CD4-positive, alpha-beta T cell treated with Interleukin-4 for 4 hours (primary cell): ENCODE data around the gene OR51B4.

Experiments used
- DNase-seq: peaks from one replicate; pipeline ENCODE4 v3.0.0-alpha.2; 2020

The OR51B4 gene

DNA sequence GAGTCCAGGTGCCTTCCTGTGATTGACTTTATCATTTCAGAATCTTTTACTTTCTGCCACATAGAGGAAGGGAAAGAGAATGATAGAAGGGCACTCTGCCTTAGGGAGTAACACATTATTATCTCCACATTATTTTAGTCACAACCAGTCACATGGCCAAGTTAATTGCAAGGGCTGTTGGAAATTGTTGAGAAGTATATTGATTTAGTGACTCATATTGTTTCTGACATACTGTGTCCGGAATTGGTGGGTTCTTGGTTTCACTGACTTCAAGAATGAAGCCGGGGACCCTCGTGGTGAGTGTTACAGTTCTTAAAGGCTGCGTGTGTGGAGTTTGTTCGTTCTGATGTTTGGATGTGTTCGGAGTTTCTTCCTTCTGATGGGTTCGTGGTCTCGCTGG lies 8.7 kb downstream of the OR51B4 start:
- DNase-seq: no peak

DNA sequence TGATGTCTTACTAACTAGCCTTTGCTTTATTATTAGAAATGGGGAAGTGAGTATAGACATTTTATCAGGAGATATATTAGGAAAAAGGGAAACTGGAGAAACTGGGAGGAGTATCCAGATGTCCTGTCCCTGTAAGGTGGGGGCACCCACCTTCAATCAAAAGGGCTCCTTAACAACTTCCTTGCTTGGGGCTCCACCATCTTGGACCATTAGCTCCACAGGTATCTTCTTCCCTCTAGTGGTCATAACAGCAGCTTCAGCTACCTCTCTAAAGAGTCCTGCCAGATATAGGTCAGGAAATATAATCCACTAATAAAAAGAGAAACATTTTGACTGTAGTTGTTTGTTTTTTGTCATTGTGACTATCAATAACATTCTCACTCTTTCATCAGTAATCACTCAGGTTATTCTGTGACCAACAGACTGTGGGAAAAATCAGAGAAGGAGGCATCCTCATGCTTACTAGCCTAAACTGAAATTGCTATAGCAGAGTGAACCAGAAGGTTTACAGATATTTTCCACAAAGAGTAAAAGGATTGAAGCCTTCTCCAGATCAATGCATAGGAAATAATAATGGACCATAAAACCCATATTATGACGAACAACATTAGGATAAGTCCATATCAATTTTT lies 10.4 kb downstream of the OR51B4 start:
- DNase-seq: no peak

DNA sequence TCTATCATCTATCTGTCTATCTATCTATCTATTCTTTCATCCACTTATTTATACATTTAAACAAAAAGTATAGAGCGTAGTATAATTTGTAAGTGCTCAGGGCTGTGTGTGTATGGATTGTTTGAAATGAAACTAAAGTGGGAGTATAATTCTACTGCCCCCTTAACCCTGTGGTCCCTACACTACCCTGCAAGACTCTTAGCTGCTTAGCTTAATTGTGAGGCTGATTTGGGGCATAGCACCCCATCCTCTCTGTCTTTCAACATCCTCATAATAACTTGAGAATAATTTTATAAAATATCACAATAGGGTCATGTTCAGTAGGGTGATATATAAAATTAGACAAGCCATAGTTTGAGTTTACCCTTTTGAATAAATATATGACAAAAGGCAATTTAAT lies 11.6 kb downstream of the OR51B4 start:
- DNase-seq: no peak

DNA sequence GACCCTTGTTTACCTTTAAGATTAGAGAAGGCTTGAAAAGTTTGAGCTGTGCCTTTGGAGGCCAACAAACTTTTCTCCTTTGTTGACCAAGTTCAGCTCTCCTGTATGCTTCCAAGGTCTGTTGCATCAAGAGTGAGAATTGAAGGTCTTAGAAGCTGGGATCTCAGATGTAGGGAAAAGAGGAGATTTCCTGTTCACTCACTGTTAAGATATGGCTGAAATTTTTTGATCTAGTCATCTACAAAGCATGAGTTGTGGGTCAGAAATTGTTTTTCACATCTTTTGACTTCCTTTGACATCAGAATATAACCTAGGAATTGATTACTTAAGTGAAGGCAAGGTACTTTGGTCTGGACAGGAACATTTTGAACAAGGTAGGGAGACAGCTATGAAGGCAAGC lies 12.1 kb downstream of the OR51B4 start:
- no peak for DNase-seq

DNA sequence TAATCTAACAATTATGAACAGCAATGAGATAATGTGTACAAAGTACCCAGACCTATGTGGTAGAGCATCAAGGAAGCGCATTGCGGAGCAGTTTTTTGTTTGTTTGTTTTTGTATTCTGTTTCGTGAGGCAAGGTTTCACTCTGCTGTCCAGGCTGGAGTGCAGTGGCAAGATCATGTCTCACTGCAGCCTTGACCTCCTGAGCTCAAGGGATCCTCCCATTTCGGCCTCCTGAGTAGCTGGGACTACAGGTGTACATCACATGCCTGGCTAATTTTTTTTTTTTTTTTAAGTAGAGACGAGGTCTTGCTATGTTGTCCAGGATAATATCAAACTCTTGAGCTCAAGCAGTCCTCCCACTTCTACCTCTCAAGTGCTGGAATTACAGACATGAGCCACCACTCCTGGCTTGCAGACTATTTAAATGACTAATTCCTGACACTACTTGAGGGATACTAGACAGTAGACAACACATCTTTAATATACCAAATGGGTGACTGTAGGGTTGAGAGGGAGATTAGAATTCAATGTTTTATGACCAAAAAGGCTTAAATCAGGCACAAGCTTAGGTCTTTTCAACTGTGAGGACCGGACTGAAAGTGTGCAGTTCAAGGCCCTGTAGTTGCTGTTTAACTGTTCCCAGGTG lies 12.7 kb downstream of the OR51B4 start:
- no peak for DNase-seq

DNA sequence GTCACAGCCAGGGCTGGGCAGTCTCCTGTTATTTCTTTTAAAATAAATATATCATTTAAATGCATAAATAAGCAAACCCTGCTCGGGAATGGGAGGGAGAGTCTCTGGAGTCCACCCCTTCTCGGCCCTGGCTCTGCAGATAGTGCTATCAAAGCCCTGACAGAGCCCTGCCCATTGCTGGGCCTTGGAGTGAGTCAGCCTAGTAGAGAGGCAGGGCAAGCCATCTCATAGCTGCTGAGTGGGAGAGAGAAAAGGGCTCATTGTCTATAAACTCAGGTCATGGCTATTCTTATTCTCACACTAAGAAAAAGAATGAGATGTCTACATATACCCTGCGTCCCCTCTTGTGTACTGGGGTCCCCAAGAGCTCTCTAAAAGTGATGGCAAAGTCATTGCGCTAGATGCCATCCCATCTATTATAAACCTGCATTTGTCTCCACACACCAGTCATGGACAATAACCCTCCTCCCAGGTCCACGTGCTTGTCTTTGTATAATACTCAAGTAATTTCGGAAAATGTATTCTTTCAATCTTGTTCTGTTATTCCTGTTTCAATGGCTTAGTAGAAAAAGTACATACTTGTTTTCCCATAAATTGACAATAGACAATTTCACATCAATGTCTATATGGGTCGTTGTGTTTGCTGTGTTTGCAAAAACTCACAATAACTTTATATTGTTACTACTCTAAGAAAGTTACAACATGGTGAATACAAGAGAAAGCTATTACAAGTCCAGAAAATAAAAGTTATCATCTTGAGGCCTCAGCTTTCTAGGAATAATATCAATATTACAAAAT lies 13.4 kb downstream of the OR51B4 start:
- DNase-seq: no peak

DNA sequence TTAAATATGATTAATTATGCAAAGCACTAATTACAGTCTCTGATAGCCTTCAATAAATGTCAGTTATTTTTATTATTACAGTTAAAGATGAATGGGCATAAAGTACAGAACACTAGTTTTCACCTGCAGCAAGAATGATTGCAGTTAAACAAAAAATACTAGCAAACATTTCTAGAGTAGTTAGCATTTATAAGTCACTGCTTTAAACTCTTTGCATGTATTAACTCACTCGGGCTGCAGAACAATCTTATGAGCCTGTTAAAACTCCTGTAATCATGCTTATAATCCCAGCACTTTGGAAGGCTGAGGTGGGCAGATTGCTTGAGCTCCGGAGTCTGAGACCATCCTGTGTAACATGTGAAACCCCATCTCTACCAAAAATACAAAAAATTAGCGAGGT lies 14.8 kb downstream of the OR51B4 start:
- DNase-seq: no peak

DNA sequence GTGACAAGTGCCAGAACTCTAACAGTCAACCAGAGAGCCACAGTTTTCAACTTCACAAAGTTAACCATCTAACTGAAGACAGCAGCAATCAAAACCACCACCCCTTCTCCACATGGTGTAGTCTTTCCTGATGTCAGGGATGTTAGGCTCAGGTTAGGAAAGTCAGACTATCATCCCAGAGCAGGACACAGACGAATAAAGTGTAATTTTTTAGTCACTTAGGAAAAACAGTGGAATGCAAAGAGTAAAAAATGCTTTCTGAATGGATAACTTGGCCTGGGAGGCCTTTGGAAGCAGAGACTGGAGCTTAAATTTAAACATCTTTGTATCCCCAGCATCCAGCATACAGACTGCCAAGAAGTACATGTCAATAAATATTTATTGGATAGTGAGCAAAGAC lies 15.4 kb downstream of the OR51B4 start:
- no peak for DNase-seq

DNA sequence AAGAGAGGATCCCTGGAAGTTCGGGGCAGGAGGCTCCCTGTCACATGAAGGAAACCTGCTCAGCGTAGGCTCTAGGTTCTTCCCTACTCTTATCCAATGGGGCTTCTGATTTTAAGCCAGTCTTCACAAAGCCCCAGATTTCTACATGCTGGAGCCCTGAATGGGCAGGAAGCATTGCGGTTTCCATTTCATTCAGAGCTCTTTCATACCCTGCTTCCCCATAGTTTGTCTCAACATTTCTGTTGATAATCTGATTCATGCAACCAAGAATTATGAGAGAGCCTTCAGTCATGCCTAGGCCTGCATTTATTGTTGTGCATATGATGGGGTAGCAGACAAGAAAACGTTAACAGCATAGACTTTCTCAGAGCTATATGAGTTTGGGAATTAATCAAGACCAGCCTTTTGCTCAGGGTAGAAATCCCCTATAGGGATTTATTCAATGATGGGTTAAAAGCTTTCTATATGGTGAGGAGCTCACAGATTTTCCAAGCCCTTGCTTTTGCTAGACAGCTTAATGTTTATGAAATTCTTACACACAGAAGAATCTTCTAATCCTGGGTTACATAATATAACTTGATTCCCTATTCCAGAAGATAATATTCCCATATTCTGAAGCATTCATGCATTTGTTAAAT lies 15.9 kb downstream of the OR51B4 start:
- no peak for DNase-seq

DNA sequence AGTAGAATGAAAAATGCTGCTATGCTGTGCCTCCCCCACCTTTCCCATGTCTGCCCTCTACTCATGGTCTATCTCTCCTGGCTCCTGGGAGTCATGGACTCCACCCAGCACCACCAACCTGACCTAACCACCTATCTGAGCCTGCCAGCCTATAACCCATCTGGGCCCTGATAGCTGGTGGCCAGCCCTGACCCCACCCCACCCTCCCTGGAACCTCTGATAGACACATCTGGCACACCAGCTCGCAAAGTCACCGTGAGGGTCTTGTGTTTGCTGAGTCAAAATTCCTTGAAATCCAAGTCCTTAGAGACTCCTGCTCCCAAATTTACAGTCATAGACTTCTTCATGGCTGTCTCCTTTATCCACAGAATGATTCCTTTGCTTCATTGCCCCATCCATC lies 17.1 kb downstream of the OR51B4 start:
- no peak for DNase-seq

DNA sequence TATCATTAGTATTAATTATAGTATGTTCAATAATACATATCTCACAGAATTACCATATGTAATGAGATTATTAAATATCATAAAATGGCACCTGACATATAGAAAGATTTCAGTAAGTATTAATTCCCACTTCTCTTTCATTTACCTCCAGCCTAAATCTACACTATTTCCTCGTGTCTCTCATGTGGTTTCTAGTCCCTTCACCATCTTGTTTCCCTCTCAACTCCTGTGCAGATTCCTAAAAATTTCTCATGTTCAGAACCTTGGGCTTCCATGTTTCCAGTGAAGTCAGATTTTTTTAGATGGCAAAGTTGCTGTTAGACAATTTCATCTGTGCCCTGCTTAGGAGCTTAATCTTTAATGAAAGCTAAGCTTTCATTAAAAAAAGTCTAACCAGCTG lies 17.9 kb downstream of the OR51B4 start:
- no peak for DNase-seq

DNA sequence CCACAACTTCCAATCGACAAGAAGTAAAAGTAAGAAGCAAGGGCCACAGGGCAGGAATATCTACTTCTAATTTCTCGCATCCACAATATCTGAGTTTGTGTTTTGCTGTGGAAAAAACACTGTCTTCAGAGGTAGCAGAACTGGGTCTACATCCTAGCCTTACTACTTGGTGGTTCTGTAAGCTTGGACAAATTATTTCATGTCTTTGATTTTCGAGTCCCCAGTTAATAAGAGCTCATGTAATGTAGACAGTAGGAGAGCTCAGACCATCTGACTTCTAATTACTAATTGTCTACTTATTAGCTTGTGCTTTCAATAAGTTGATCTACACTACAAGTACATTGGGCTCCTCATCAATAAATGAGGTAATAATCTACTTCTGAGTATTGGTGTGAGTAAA lies 18.7 kb downstream of the OR51B4 start:
- no peak for DNase-seq

DNA sequence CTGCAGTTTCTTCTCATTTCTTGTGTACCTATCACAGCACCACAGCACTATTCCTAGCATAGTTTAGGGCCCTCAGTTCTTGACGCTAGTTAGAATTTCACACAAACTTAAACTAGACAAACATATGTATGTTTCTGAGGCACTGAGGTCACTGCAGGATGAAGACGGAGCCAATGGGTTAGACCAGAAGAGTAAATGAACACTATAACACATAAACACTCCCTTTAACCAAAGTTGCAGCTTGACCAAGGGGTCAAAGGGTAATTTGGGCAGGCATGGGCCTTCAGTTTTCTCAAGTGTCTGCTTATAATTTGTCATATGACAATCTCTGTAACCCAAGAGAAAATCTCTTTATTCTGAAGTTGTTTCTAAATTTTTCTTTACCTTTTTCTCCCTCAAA lies 19.1 kb downstream of the OR51B4 start:
- DNase-seq: no peak

DNA sequence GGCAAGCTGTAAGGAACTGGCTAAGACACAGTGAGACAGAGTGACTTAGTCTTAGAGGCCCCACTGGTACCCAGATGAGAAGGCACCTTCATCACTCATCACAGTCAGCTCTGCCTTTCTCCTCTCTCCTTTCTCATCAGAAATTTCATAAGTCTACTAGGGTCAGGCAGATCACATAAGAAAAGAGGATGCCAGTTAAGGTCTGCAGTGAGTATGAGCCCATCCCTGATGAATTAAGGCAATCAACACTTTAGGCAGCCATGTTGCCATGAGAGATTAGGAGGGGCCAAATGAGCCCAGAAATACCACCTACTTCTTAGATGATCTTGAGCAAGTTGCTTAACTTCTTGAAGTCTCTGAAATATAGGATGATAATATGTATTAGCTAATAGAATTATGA lies 20.1 kb downstream of the OR51B4 start:
- no peak for DNase-seq

DNA sequence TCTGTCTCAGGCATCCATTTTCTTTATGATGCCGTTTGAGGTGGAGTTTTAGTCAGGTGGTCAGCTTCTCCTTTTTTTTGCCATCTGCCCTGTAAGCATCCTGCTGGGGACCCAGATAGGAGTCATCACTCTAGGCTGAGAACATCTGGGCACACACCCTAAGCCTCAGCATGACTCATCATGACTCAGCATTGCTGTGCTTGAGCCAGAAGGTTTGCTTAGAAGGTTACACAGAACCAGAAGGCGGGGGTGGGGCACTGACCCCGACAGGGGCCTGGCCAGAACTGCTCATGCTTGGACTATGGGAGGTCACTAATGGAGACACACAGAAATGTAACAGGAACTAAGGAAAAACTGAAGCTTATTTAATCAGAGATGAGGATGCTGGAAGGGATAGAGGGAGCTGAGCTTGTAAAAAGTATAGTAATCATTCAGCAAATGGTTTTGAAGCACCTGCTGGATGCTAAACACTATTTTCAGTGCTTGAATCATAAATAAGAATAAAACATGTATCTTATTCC lies 21.1 kb downstream of the OR51B4 start:
- DNase-seq: no peak

DNA sequence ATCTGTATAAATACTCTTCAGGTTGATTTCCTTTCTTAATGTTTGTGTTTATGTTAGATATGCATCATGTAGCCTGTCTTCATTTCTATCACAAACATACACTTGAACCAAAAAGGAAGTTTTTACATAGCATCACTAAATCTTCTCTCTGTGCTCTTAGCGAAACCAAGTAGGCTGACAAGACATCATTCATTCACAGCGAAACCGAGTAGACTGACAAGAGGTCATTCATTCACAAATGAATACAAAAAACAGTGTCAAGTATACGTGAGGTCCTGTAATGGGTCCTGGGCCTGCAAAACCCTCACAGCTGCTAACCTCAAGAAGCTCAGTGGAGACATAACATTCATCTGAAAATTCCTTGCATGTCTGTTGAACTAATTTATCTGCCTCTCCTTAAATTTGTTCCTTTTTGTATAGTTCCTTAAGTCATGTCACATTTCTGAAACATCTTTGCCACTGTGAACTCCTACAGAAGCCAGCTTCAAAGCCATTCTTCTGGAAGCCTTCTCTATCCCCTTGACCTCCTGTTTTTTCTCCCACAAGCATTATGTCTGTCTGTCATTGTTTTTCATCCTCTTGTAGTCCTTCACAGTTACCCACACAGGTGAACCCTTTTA lies 22.2 kb downstream of the OR51B4 start:
- no peak for DNase-seq

DNA sequence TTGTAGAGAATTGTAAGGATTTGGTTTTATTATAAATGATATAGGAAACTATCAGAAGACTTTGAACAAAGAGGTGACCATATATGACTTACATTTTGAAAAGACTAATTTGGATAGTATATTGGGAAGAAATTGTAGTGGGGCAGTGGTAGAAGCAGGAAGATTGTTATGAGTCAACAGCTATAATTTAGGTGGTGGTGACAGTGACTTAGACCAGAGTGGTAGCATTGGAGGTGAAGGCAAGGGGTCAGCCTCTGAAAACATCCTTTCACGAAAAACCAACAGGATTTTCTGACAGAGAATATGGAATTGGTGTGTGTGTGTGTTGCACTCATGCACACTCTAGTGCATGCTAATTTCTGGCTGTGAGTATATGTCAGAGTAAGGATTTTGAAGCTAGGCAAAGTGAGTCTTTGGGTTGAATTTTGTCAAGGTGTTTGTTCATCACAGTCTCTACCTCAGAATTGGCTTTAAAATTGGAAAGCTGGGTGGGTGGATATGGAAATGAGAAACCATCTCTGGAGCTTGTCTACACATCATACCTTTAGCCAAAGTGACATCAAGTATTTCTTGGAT lies 23.9 kb downstream of the OR51B4 start:
- no peak for DNase-seq

DNA sequence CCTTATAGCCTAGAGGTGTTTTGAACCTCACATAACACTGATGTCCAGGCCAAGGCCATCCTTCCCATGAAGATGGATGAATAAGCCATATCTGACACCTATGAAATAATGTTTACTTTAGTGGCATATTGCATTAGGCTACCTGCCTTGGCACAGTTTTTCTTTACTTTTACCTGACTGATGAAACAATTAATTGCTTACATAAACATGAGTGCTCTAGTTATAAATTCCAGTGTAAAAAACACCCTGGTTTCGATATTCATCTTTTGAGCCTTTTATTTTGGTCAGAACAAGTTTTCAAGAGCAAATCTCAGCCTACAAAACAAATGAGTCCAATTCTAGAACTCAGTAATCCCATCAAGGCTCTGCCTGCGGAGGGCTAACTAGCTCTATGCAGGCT lies 25.0 kb downstream of the OR51B4 start:
- DNase-seq: no peak

DNA sequence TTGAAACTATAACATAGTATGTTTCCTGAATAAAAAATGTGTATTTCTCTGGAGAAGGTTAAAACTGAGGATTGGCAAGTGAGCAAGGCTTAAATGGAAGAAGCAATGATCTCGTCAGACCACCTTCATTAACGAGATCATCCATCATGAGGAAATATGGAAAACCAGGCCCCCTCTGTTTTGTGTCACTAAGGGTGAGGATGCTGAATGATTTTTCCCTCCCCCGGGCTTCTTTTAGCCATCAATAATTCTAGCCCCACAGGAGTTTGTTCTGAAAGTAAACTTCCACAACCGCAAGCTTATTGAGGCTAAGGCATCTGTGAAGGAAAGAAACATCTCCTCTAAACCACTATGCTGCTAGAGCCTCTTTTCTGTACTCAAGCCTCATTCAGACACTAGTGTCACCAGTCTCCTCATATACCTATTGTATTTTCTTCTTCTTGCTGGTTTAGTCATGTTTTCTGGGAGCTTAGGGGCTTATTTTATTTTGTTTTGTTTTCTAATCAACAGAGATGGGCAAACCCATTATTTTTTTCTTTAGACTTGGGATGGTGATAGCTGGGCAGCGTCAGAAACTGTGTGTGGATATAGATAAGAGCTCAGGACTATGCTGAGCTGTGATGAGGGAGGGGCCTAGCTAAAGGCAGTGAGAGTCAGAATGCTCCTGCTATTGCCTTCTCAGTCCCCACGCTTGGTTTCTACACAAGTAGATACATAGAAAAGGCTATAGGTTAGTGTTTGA lies 26.2 kb downstream of the OR51B4 start:
- no peak for DNase-seq

DNA sequence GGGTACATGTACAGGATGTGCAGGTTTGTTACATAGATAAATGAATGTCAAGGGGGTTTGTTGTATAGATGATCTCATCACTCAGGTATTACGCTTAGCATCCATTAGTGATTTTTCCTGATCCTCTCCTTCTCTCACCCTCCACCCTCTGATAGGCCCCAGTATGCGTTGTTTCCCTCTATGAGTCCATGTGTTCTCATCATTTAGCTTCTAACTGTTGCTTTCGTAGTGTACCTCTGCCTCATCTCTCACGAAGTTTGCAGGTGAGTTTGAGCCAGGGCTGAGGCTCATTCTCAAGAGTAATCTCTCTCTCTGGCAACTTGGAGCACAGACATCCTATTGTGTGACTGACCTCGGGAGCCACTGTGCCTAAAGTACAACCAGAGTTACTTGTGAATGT lies 27.4 kb downstream of the OR51B4 start:
- no peak for DNase-seq

DNA sequence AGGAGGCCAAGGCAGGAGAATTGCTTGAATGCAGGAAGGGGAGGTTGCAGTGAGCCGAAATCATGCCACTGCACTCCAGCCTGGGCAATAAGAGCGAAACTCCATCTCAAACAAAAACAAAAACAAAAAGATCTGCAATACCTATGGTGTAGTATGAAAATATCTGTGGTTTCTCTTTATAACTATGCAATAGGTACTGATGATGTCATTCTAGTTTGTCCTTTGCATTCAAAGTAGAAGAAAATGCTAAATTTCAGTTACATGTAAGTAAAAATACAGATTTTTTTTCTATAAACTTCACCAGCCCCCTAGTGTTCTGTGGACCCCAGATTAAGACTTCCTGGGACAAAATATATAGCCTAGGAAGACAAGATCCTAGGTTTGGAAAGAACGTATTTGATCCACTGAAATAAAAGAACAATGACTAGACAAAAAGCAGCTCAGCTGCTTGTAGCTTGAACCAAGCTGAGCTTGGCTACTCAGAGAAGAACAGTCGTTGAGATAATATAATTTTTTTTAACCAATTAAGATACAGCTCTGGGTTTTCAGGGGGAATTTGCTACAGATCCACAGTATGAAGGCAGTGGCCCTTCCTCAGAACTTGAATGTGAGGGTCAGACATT lies 29.2 kb downstream of the OR51B4 start:
- DNase-seq: no peak

DNA sequence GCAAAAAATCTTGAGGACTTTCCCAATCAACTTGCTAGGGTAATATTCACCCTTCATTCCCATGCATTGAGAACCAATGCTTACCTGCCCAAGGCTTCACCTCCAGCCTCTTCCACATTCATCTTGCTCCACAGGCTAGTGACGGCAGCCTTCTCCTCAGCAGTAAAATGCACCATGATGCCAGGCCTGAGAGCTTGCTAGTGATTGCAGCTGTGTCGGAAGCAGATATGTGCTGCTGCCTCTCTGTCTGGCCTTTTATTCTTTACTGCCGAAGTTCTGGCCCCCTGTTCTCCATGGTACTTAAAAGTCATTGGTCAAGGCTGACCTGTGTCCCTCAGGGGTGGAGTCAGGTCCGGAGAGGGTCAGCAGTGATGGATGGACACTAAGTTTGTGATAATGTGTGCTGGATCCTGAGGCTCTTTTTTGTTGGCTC lies 32.0 kb downstream of the OR51B4 start, which contains the start of gene HBE1:
Gene HBE1 (minus strand): TSS at position 231 of the 433 bp plus-strand sequence. CDS start 55 bp downstream, at position 176.
- no peak for DNase-seq
